Glutamatergic neuron (in vitro differentiated cells): ENCODE data around the gene SOCS4. TPM values are rescaled to one million over a fixed set of nuclear protein-coding genes. Genes with fewer than 3 reads are reported as not detected.
"Not testable (repeated sequence)": the region's sequence is repeated elsewhere in the genome, so short reads cannot be mapped to it uniquely, and the experiment has no call there.

ENCODE experiments used
- DNase-seq: peaks from one replicate; pipeline ENCODE4 v3.0.0; 2022
- H3K27ac Mint-ChIP-seq: one replicate; pipeline ENCODE4 v1.8.0; 2020; ENCODE audit warnings: mild to moderate bottlenecking, mixed read lengths, inconsistent platforms; ENCODE audit not compliant: unreplicated experiment
- H3K27me3 Mint-ChIP-seq: one replicate; pipeline ENCODE4 v1.8.0; 2020; ENCODE audit warnings: mild to moderate bottlenecking, moderate library complexity, mixed read lengths, inconsistent platforms; ENCODE audit not compliant: unreplicated experiment
- H3K36me3 Mint-ChIP-seq: one replicate; pipeline ENCODE4 v1.8.0; 2020; ENCODE audit warnings: mild to moderate bottlenecking, mixed read lengths, inconsistent platforms; ENCODE audit not compliant: unreplicated experiment
- H3K4me1 Mint-ChIP-seq: one replicate; pipeline ENCODE4 v1.8.0; 2020; ENCODE audit warnings: mild to moderate bottlenecking, low read depth, mixed read lengths, inconsistent platforms; ENCODE audit not compliant: unreplicated experiment
- H3K4me3 Mint-ChIP-seq: one replicate; pipeline ENCODE4 v1.8.0; 2020; ENCODE audit warnings: mild to moderate bottlenecking, mixed read lengths, inconsistent platforms; ENCODE audit not compliant: unreplicated experiment
- H3K9me3 Mint-ChIP-seq: one replicate; pipeline ENCODE4 v1.8.0; 2020; ENCODE audit warnings: mild to moderate bottlenecking, moderate library complexity, mixed read lengths, inconsistent platforms; ENCODE audit not compliant: unreplicated experiment
- CTCF ChIP-seq: fragments of 200-600 bp; sonication (generic); IDR thresholded peaks from one replicate; pipeline ENCODE4 v1.5.0; 2021; ENCODE audit not compliant: partially characterized antibody, unreplicated experiment
- total RNA-seq: library from RNA; stranded (reverse); fragmentation: NEBNext Ultra II Directional; extraction: Animal tissue kit (Norgen Biotek cat#: 25700); gene quantifications from one replicate; pipeline ENCODE4 v1.2.1, GENCODE V29; 2021; ENCODE audit not compliant: unreplicated experiment

The SOCS4 gene
- total RNA-seq, 1 donor from 2014 or later = 39.1 TPM

GRCh38 chr14:55074662-55075061 lies 47.6 kb downstream of the SOCS4 start:
- peaks cover 5% of the 10 kb centered on the region for H3K4me1 Mint-ChIP-seq
- no peaks in the 10 kb centered on the region for H3K36me3 Mint-ChIP-seq
- no peak for DNase-seq
- no peaks in the 10 kb centered on the region for H3K27me3 Mint-ChIP-seq
- no peak for TF ChIP-seq CTCF
- no peak overlapping the region for H3K4me3 Mint-ChIP-seq
- H3K9me3 Mint-ChIP-seq = peaks cover 1% of the 10 kb centered on the region
- no peak overlapping the region for H3K27ac Mint-ChIP-seq

GRCh38 chr14:55075628-55076175 lies 48.7 kb downstream of the SOCS4 start:
- DNase-seq = no peak
- peaks cover 5% of the 10 kb centered on the region for H3K4me1 Mint-ChIP-seq
- no peaks in the 10 kb centered on the region for H3K27me3 Mint-ChIP-seq
- H3K27ac Mint-ChIP-seq = no peak overlapping the region
- no peak overlapping the region for H3K4me3 Mint-ChIP-seq
- H3K36me3 Mint-ChIP-seq = no peaks in the 10 kb centered on the region
- TF ChIP-seq CTCF = no peak
- peaks cover 1% of the 10 kb centered on the region for H3K9me3 Mint-ChIP-seq

GRCh38 chr14:55077170-55078151 lies 50.4 kb downstream of the SOCS4 start:
- DNase-seq = no peak
- H3K4me3 Mint-ChIP-seq = no peak overlapping the region
- H3K36me3 Mint-ChIP-seq = no peaks in the 10 kb centered on the region
- TF ChIP-seq CTCF = no peak
- H3K9me3 Mint-ChIP-seq = peaks cover 1% of the 10 kb centered on the region
- H3K27me3 Mint-ChIP-seq = no peaks in the 10 kb centered on the region
- H3K27ac Mint-ChIP-seq = no peak overlapping the region
- H3K4me1 Mint-ChIP-seq = peaks cover 5% of the 10 kb centered on the region

- not testable (repeated sequence) for H3K27me3 Mint-ChIP-seq, H3K4me3 Mint-ChIP-seq
Observed at GRCh38 chr14:55079961-55080360, 52.9 kb downstream of the SOCS4 start.

GRCh38 chr14:55084401-55085059 lies 57.5 kb downstream of the SOCS4 start:
- H3K4me3 Mint-ChIP-seq = no peak overlapping the region
- H3K4me1 Mint-ChIP-seq = no peaks in the 10 kb centered on the region
- no peaks in the 10 kb centered on the region for H3K9me3 Mint-ChIP-seq
- no peak for TF ChIP-seq CTCF
- no peaks in the 10 kb centered on the region for H3K27me3 Mint-ChIP-seq
- H3K36me3 Mint-ChIP-seq = no peaks in the 10 kb centered on the region
- no peak overlapping the region for H3K27ac Mint-ChIP-seq
- no peak for DNase-seq

More at GRCh38 chr14:55079961-55080360, 52.9 kb downstream of the SOCS4 start:
- not testable (repeated sequence) for H3K36me3 Mint-ChIP-seq, H3K4me1 Mint-ChIP-seq, H3K9me3 Mint-ChIP-seq, H3K27ac Mint-ChIP-seq, DNase-seq
